ENCODE measurements around the gene RBSN. TPM values are rescaled to one million over a fixed set of nuclear protein-coding genes. Genes with fewer than 3 reads are reported as not detected.

Gene RBSN
- total RNA-seq, 2 donors from 2014 or later: 17.9 to 39.4 TPM

DNA sequence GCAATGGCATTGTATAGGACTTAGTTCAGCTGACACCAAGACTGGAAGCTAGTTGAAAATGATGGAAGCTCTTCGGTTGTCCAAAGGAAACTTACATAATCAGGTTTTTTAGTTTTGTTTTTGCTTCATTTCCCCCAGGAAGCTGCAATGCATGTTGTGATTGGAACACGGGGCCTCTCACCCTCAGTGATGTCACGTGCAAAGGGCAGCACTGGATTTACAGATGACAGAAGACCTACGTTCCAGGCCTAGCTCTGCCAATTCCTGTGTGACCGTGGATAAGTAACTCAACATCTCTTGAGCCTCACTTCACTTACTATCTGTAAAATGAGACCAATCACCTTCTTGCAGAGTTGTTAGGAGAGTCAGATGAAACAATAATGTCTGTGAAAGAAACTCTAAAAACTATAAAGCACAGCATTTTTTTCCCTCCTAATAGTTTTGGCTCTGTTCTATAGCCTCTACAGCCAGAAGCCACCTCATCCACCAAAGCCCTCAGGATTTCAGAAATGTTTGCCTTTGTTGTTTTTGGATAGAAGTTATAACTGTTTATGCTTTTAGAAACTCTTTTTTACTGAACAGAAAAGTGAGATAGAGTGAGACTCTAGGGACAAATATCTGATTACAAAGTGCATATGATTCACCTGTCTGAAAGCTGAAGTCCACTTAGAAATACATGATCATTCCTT, 4.6 kb downstream of the RBSN start:
- intact Hi-C loops (cut with DNase I): no loop called here

GRCh38 chr3:15092686-15093085, 6.3 kb downstream of the RBSN start:
- TF ChIP-seq POLR2AphosphoS5 (IDR thresholded peaks at IDR 0.05): no peak
- no peak for TF ChIP-seq CTCF (IDR thresholded peaks at IDR 0.05)
- no peak for TF ChIP-seq POLR2A (IDR thresholded peaks at IDR 0.05)
- Histone ChIP-seq H3K4me1 (replicated peaks) (no peaks in the 10 kb centered on the region), H3K9me3 (no peaks in the 10 kb centered on the region), H3K36me3 (no peaks in the 10 kb centered on the region), H3K27ac (no peak overlapping the region), H3K4me3 (no peak overlapping the region), H3K27me3 (replicated peaks; ENCODE audit: insufficient read depth) (no peaks in the 10 kb centered on the region)
- intact Hi-C loops (cut with DNase I): no loop called here
- DNase-seq (ENCODE audit: low spot score): no peak
- WGBS: 86% methylated on average over 1 of the region's 1 CpG

More for the DNA sequence above, 4.6 kb downstream of the RBSN start:
- TF ChIP-seq CTCF (IDR thresholded peaks at IDR 0.05): no peak
- TF ChIP-seq POLR2AphosphoS5 (IDR thresholded peaks at IDR 0.05): no peak
- no peak for TF ChIP-seq POLR2A (IDR thresholded peaks at IDR 0.05)
- 87% methylated on average over 5 of the region's 5 CpGs for WGBS
- Histone ChIP-seq H3K9me3 (no peaks in the 10 kb centered on the region), H3K4me1 (replicated peaks) (no peaks in the 10 kb centered on the region), H3K27ac (no peak overlapping the region), H3K36me3 (no peaks in the 10 kb centered on the region), H3K4me3 (no peak overlapping the region), H3K27me3 (replicated peaks; ENCODE audit: insufficient read depth) (no peaks in the 10 kb centered on the region)
- DNase-seq (ENCODE audit: low spot score): no peak

DNA sequence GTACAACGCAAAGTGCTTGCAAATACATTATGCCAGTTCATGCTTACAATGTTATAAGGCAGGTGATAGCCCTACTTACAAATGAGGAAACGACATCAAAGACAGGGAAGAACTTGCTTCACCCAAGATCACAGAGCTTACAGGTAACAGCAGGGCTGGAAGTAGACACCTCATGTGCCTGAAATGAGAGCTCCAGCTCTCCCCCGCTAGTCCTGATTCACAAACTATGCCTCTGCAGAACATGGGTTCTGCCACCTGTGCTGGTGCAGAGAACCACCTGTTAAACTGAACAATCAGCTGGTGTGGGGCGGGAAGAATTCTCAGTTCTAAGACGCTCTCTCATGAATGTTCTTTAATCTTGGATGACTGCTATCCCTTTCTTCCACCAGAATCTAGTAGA, 7.4 kb downstream of the RBSN start:
- no peak for DNase-seq (ENCODE audit: low spot score)
- no peaks in the 10 kb centered on the region for H3K36me3 ChIP-seq
- H3K27me3 ChIP-seq (replicated peaks; ENCODE audit: insufficient read depth): no peaks in the 10 kb centered on the region
- WGBS: 85% methylated on average over 5 of the region's 5 CpGs
- no peak overlapping the region for H3K4me3 ChIP-seq
- H3K27ac ChIP-seq: no peak overlapping the region
- no peaks in the 10 kb centered on the region for H3K9me3 ChIP-seq
- intact Hi-C loops (cut with DNase I): no loop called here
- no peak for TF ChIP-seq POLR2A (IDR thresholded peaks at IDR 0.05)
- TF ChIP-seq CTCF (IDR thresholded peaks at IDR 0.05): no peak
- no peak for TF ChIP-seq POLR2AphosphoS5 (IDR thresholded peaks at IDR 0.05)
- H3K4me1 ChIP-seq (replicated peaks): no peaks in the 10 kb centered on the region

GRCh38 chr3:15089201-15089600, 9.7 kb downstream of the RBSN start:
- TF ChIP-seq POLR2A (IDR thresholded peaks at IDR 0.05): no peak
- TF ChIP-seq POLR2AphosphoS5 (IDR thresholded peaks at IDR 0.05): no peak
- TF ChIP-seq CTCF (IDR thresholded peaks at IDR 0.05): no peak
- Histone ChIP-seq H3K36me3 (peaks cover 0 to 8% of the 10 kb centered on the region in 2 donors), H3K27ac (no peak overlapping the region), H3K9me3 (no peaks in the 10 kb centered on the region), H3K27me3 (replicated peaks; ENCODE audit: insufficient read depth) (no peaks in the 10 kb centered on the region), H3K4me3 (no peak overlapping the region), H3K4me1 (replicated peaks) (no peaks in the 10 kb centered on the region)
- DNase-seq (ENCODE audit: low spot score): no peak
- WGBS: 100% methylated on average over 1 of the region's 1 CpG
- intact Hi-C loops (cut with DNase I): no loop called here

- no peaks in the 10 kb centered on the region for H3K4me1 ChIP-seq (replicated peaks)
- no peak overlapping the region for H3K27ac ChIP-seq
- no peaks in the 10 kb centered on the region for H3K27me3 ChIP-seq (replicated peaks; ENCODE audit: insufficient read depth)
- H3K4me3 ChIP-seq: no peak overlapping the region
- peaks cover 10 to 13% of the 10 kb centered on the region in 2 donors for H3K36me3 ChIP-seq
- 83% methylated on average over 2 of the region's 2 CpGs for WGBS
- TF ChIP-seq POLR2A (IDR thresholded peaks at IDR 0.05): no peak
- no peak for TF ChIP-seq POLR2AphosphoS5 (IDR thresholded peaks at IDR 0.05)
- TF ChIP-seq CTCF (IDR thresholded peaks at IDR 0.05): no peak
- intact Hi-C loops (cut with DNase I): no loop called here
- no peaks in the 10 kb centered on the region for H3K9me3 ChIP-seq
- no peak for DNase-seq (ENCODE audit: low spot score)
Measured at GRCh38 chr3:15086699-15087098, 12.2 kb downstream of the RBSN start.

Measured in prostate gland (tissue), 2 donors.